Hematopoietic multipotent progenitor cell treated with erythropoietin and hydrocortisone succinate and interleukin-3 and kit ligand, for 6 days (in vitro differentiated cells): ENCODE measurements around the gene CRTC2.
"Not testable (repeated sequence)": the region's sequence is repeated elsewhere in the genome, so short reads cannot be mapped to it uniquely, and the experiment has no call there.

ENCODE experiments used
- DNase-seq: peaks from one replicate; pipeline ENCODE4 v3.0.0-alpha.2; 2015

CRTC2 gene

DNA sequence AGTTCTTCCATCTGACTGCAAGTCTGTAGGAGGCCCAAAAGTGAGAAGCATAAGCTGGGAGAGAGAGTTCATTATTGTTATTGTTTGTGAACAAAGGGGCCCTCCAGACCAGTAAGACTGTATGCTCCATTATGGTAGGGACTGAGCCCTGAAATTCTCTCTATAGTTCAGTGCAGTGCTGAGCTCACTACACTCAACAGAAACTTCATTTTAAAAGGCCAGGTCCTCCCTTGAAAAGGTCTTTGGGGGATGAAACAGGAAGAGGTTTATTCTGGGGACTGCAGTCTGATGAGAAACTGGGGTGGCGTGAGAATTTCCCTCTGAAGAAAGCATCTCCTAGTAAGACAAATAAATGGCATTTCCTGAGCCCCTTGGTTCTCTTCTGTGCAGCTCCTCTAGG, 30.2 kb downstream of the CRTC2 start:
- DNase-seq, result no peak

DNA sequence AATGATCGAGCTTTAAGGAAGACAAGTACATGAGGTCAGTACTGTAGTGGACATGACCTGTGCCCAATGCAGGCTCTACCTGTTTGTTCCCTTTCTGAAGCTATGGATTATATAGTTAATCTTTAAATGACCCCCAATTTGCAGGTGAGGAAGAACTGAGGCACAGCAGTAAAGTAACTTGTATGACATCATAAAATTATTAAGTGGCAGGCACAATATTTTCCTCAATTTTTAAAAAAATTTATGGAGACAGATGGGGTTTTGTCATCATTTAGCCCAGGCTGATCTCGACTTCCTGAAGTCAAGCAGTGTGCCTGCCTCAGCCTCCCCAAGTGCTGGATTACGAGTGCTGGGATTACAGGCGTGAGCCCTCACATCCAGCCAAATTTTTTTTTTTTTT, 32.0 kb downstream of the CRTC2 start:
- DNase-seq, result no peak

DNA sequence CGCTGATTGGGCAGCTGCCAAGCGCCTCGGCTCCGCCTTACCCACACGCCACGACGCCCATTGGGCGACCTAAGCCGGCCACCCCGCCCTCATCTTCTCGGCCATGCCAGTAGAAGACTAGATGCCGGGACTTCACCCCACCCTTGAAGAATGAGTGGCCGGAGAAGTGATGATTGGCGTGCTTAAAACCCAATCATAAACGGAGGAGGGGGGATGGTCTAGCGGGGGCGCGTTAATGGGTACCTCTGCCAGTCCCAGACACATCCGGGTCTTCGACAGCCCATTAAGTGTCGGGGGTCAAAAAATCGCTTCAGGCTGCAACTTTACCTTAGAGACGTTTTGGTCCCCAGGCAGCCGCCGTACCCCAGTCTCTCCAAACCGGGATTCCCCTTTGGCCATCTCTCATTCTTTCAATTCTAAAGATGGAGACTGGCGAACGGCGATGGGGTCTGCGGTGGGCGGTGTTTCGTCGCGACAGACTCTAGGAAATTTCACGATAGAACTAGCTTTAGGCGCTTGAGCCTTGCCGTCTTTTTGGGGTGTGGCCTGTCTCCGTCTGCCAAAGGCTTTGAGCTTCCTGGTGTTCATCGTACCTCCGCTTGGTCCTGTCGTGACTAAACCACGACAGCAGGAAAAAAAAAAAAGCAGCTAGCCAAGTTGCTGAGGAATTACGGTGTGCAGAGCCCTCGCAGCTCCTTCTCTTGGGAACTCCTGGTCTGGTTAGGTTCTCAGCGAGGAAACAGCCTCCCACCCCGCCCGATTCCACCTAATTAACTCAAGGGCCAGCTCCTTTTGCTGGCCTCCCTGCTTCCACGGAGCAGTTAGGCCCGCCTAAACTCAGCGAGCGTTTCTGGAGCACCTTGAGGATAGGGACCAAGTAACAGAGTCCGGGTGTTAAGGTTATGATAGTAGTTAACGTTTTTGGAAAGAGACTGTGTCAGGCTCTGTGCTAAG, 35.2 kb downstream of the CRTC2 start, which contains the start of gene GATAD2B:
GATAD2B (minus strand) TSS at position 1 of the 954 bp plus-strand sequence. CDS start 94,625 bp downstream, outside the sequence.
- DNase-seq, result peak; percentile 100

DNA sequence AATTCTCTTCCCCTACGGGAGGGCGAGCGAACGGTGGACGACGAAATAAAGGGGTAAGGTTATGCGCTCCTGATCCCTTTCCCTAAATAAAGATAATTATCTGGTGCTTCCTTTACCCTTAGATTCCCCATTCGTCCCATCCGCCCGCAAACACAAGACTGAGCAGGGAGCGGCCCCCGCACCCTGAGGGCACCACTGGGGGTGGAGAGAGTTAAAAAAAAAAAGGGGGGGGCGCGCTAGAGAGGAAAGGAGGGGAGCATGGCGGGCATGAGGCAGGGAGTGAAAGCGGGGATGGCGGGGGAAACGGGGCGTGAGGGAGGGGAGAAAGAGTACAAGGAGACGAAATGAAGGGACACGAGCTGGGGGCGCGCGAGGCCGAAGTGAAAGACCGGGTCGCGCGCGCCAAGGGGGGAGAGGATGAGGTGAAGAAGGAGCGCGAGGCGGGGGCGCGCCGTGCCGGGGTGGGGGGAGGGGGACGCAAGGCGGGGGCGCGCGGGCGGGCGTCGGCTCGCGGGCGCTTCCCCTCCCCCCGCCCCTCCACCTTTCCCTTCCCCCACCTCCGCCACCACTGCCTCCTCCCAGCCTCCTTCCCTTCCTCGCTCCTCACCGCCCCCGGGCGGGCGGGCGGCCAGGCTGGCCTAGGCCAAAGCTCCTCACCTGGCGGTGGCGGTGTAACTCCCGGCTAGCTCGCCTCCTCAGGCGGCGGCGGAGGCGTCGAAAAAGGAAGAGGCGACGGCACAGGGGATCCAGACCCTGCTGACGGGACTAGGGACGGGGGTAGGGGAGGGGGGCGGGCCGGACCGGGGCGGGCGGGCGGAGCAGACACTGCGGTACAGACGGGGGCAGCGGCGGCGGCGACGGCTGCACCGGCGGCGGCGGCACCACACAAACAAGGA, 36.1 kb downstream of the CRTC2 start:
- peak; percentile 77 for DNase-seq

DNA sequence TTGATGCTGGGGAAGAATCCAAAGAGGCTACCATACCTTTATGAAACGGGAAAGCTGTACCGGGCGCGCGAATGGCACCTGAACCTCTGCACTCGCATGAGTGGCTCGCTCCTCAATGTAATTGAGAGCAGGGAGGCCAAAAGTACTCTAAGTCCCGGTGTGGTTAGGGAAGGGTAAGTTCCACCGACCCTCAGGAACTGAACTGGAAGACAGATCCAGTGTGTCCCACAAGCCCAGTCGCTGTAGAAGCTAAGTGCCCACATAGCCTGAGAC, 36.7 kb downstream of the CRTC2 start:
- DNase-seq, result no peak

DNA sequence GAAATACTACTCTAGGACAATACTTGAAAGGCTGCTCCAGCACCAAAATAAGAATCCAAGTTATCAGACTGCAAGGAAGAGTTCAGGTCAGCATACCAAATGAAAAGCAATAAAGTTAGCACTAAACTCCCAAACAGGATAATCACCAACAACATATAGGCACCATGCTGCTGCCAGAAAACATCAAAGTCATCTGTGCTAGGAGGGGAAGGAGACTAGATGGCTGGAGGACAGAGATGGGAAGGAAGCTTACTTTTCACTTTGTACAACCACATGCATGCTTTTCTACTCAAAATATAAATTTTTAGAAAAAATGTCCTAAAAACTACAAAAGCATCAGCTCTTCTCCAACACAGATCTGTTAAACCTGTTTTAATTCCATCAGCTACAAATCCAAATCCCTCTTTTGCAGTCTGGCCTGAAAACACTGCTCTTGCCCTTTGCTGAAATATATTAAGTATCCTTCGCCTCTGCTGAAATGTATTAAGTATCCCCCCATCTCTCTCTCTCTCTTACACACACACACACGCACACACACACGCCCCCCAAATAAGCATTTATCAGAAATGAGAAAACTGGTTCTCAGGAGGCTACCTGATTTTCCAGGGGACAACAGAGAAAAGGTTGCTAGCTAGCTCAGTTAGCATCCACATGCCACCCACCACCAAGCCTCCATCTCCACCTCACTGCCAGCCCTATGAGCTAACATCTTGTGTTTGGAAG, 37.2 kb downstream of the CRTC2 start:
- peak; percentile 24 for DNase-seq

DNA sequence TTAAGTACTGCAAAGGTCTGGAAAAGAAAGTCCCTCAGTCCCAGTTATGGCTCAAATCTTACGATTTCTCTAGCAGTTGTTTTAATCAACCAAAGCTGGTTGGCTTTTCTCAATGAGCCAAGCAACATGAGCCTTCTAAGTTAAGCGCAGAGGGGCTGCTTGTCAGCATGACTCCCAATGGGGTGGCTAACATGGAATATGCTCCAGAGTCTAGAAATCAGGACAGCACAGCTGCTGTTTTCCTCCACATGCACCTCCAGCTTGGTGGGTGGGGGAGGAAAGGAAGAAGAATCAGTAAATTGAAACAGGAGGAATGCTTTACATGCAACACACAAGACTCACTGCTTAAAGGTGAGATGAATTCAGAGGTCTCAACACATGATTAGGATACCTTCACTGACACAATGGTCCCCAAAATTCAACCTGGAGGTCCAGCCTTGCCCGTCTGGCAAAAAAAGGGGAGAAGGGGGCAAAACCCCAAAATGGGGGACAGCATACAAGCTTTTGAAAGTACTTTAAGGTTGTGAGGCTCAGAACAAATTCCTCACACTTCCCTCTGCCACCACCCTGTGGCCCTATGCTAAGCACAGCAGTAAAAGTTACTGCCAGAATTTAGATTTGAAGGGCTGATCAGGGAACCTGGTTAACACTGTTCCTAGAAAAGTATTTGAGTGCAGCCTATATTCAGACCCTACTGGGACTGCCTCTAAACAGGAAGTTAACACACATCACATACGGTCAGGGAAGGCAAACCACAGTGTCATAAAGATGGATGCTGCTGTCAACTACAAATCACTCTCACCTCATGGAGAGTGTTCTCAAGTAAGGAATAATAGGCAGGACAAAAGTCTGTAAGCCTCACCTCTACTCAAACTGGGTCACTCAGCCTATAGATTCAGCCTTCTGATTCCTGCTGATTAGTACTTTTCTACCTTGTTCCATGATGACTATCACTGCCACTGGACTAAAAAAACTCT, 38.2 kb downstream of the CRTC2 start:
- peak; percentile 77 for DNase-seq

DNA sequence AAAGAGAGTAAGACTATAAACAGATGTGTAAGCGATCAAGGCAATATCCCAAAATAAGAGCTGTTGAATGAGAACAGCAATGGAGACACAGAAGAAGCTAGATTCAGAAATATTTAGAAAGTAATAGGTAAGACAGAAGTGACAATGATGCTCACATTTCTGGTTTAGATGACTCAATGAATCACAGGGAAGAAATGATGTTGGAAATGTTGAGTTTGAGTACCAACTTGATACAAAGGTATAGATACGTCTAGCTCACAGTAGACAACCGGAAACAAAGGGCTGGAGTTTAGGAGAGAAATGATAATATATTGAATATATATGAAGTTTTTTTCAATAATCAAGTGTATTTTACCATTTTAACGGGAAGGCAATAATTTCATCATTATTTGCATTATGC, 42.1 kb downstream of the CRTC2 start:
- DNase-seq, result no peak

DNA sequence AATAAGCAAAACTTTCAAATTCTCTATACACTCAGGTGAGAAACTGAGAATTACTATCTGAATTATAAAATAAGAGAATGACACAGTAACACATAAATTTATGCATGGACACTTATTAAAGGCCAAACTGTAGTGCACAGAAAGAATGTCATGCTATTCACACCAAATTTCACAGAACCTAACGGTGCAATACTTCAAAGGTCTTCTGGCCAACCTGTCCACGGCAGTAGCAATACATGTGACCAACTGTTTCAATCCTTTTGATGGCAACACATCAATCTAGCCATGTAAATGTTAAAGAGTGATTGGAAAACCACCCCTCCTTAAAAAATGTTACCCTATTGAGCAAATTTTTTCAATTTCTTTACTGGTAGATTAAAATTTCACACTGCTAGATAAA, 46.1 kb downstream of the CRTC2 start:
- no peak for DNase-seq

DNA sequence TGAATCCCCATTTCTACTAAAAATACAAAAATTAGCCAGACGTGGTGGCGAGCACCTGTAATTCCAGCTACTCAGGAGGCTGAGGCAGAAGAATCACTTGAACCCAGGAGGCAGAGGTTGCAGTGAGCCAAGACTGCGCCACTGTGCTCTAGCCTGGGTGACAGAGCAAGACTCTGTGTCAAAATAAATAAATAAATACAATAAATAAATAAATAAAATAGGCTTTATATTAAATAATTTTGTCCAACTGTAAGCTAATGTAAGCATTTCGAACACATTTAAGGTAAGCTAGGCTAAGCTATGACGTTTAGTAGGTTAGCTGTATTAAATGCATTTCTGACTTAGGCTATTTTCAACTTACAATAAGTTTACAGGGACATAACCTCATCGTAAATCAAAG, 47.9 kb downstream of the CRTC2 start:
- DNase-seq, result not testable (repeated sequence)

DNA sequence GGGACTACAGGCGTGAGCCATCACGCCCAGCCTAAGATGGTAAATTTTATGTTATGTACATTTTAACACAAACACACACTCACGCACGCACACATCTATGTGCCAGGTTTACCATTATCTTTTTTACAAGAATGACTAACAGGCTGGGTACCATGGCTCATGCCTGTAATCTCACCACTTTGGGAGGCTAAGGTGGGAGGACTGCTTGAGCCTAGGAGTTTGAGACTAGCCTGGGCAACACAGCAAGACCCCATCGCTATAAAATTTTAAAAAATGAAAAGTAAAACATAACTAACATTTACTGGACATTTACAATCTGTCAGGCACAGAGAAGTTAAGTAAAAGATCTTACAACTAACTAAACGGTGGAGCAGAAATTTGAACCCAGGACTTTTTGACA, 50.3 kb downstream of the CRTC2 start:
- DNase-seq, result no peak

DNA sequence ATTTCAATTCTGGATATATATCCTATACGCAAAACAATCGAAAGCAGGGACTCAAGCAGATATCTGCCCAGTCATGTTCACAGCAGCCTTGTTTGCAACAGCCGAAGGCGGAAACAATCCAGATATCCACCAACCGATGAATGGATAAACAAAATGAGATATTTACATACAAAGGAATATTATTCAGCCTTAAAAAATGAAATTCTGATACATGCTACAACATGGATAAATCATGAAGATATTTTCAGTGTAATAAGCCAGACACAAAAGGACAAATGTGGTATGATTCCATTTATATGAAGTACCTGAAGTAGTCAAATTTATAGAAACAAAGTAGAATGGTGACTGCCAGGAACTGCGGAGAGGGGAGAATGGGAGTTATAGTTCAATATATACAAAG, 51.3 kb downstream of the CRTC2 start:
- DNase-seq, result no peak

DNA sequence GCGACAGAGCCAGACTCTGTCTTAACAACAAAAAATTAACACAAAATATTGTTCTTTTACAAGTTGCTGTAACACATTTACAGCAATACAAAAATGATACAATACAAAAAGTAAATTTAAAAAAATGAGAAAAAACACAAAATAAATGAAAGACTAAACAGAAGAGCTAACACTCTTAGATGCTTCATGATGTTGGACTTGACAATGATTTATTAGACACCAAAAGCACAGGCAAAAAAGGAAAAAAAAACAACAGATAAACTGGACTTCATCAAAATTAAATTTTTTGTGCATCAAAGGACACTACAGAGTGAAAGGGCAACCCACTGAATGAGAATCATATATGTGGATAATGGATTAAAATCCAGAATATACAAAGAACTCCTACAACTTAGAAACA, 52.0 kb downstream of the CRTC2 start:
- DNase-seq, result no peak

DNA sequence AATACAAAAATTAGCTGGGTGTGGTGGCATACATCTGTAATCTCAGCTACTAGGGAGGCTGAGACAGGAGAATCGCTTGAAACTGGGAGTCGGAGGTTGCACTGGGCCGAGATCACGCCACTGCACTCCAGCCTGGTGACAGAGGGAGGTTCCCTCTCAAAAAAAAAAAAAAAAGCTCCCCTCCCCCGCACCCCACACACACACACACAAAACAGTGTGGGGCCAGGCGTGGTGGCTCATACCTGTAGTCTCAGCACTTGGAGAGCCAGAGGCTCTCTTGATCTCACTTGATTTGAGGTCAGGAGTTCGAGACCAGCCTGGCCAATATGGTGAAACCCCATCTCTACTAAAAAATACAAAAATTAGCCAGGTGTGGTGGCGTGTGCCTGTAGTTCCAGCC, 52.5 kb downstream of the CRTC2 start:
- DNase-seq, result not testable (repeated sequence)

DNA sequence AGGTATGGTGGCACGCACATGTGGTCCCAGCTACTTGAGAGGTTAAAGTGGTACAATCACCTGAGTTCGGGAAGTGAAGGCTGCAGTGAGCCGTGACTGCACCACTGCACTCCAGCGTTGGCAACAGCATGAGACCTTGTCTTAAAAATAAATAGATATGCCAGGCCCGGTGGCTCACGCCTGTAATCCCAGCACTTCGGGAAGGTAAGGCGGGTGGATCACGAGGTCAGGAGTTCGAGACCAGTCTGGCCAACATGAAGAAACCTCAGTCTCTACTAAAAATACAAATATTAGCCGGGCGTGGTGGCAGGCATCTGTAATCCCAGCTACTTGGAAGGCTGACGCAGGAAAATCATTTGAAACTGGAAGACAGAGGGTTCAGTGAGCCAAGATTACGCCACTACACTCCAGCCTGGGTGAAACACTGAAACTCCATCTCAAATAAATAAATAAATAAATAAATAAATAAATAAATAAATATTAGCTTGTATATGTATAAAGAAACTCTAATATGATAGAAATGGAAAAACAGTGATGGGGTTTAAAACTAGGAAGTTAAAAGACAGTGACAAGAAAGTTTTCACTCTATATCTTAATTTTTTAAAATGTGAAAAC, 54.5 kb downstream of the CRTC2 start:
- no peak for DNase-seq

DNA sequence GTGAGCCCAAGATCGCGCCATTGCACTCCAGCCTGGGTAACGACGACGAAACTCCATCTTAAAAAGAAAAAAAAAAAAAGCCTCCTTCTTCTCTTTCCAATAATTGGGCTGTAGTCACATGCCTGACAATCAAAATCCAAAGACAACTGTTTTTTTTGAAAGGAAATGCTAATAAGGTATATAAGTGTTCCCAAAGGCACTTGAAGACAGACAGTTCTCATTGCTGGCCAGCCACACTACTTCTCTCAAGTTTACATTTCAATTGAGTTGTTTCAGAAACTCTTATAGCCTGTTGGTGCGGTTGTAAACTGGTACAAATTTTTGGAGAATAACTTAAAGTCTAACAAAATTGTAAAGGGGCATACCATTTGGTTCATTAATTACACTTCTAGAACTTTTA, 58.9 kb downstream of the CRTC2 start:
- no peak for DNase-seq
